ENCODE measurements around the gene SLC9A7. TPM values are rescaled to one million over a fixed set of nuclear protein-coding genes. Genes with fewer than 3 reads are reported as not detected.

SLC9A7 gene
- total and polyA plus RNA-seq, 8 donors, result 0.29 to 25.6 (median 9.1) TPM

GRCh38 chrX:46673620-46674359 is 85.1 kb downstream of the SLC9A7 start:
- no peaks in the 10 kb centered on the region for H3K4me1 ChIP-seq
- no peaks in the 10 kb centered on the region for H3K36me3 ChIP-seq
- WGBS, 5 donors, result 73 to 91% (median 87%) methylated on average over 5 of the region's 5 CpGs
- H3K9me3 ChIP-seq, result no peaks in the 10 kb centered on the region
- no peaks in the 10 kb centered on the region for H3K27me3 ChIP-seq
- DNase-seq, result no peak
- no peak overlapping the region for H3K27ac ChIP-seq
- H3K4me3 ChIP-seq, result no peak overlapping the region
- TF ChIP-seq POLR2A (IDR thresholded peaks at IDR 0.05) (no peak), EP300 (IDR thresholded peaks at IDR 0.05) (no peak), POLR2AphosphoS5 (IDR thresholded peaks at IDR 0.05) (no peak), CTCF (IDR thresholded peaks at IDR 0.05) (no peak)
- intact Hi-C loops (cut with DNase I; ENCODE audit: low total_unique reads), result no loop called here

GRCh38 chrX:46670316-46670715 is 88.6 kb downstream of the SLC9A7 start:
- 69 to 97% (median 92%) methylated on average over 3 of the region's 3 CpGs for WGBS, 5 donors
- TF ChIP-seq POLR2AphosphoS5 (IDR thresholded peaks at IDR 0.05) (no peak), POLR2A (IDR thresholded peaks at IDR 0.05) (no peak), EP300 (IDR thresholded peaks at IDR 0.05) (no peak), CTCF (IDR thresholded peaks at IDR 0.05) (no peak)
- Histone ChIP-seq H3K4me1 (no peaks in the 10 kb centered on the region), H3K27me3 (no peaks in the 10 kb centered on the region), H3K4me3 (no peak overlapping the region), H3K9me3 (no peaks in the 10 kb centered on the region), H3K36me3 (no peaks in the 10 kb centered on the region), H3K27ac (no peak overlapping the region)
- intact Hi-C loops (cut with DNase I; ENCODE audit: low total_unique reads), result no loop called here
- no peak for DNase-seq

GRCh38 chrX:46666831-46667230 is 92.1 kb downstream of the SLC9A7 start:
- no peak for TF ChIP-seq POLR2AphosphoS5 (IDR thresholded peaks at IDR 0.05)
- no peak for TF ChIP-seq CTCF (IDR thresholded peaks at IDR 0.05)
- TF ChIP-seq EP300 (IDR thresholded peaks at IDR 0.05), result no peak
- Histone ChIP-seq H3K27ac (no peak overlapping the region), H3K9me3 (no peaks in the 10 kb centered on the region), H3K4me3 (no peak overlapping the region), H3K27me3 (no peaks in the 10 kb centered on the region), H3K36me3 (no peaks in the 10 kb centered on the region), H3K4me1 (no peaks in the 10 kb centered on the region)
- intact Hi-C loops (cut with DNase I; ENCODE audit: low total_unique reads), result no loop called here
- no peak for DNase-seq
- WGBS, 5 donors, result 61 to 93% (median 79%) methylated on average over 2 of the region's 2 CpGs

GRCh38 chrX:46665232-46666152 is 93.4 kb downstream of the SLC9A7 start:
- Histone ChIP-seq H3K36me3 (no peaks in the 10 kb centered on the region), H3K27me3 (no peaks in the 10 kb centered on the region), H3K27ac (no peak overlapping the region), H3K9me3 (no peaks in the 10 kb centered on the region), H3K4me3 (no peak overlapping the region), H3K4me1 (no peaks in the 10 kb centered on the region)
- TF ChIP-seq POLR2A (IDR thresholded peaks at IDR 0.05) (no peak), POLR2AphosphoS5 (IDR thresholded peaks at IDR 0.05) (no peak), EP300 (IDR thresholded peaks at IDR 0.05) (no peak), CTCF (IDR thresholded peaks at IDR 0.05) (no peak)
- intact Hi-C loops (cut with DNase I; ENCODE audit: low total_unique reads), result no loop called here
- 64 to 84% (median 83%) methylated on average over 3 of the region's 3 CpGs for WGBS, 5 donors
- no peak for DNase-seq
